A172 (cell line): ENCODE results near the gene SNRNP200. TPM values are rescaled to one million over a fixed set of nuclear protein-coding genes. Genes with fewer than 3 reads are reported as not detected.
"Not testable (repeated sequence)": the region's sequence is repeated elsewhere in the genome, so short reads cannot be mapped to it uniquely, and the experiment has no call there.

ENCODE experiments used
- DNase-seq: peaks from one replicate; pipeline ENCODE4 v3.0.0-alpha.2; 2015; ENCODE audit warnings: low spot score
- total RNA-seq: library from RNA; depleted of rRNA; stranded (reverse); fragments of >200 nt; shearing (Covaris generic); gene quantifications from 2 replicates; pipeline ENCODE4 v1.2.3, GENCODE V29; 2014

The SNRNP200 gene
- total RNA-seq, 1 experiment from 2014 or later, result 38.5 TPM

DNA sequence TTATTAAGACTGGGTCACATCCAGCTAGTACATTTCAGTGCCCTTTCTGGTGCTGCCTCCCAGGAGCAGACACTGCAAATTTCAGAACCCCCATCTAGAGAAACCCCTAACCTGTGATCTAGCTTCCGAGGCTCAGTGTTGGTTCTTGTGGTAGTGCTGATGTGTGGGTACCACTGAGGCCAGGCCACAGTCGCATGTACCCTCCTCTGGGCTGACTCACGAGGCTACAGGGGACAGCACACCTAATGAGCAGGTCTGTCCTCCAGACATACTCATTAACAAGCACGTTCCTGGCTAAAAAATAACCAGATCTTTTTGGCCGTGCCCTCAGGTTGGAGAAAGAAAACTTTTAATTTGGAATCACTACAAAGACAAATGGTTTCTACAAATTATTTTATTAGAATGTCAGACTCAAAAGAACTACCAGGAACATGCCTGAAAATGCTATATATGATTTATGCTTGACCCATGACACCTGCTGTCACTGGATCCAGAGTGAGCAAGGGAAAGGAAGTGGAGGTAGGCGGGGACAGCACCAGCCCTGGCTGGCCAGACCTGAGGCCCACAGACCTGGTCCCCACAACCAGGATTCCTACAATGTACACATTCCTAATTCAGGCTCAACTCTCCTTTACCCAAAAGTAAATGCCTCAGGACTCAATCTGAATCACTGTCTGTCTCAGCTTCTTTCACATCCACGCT is 30.8 kb downstream of the SNRNP200 start:
- no peak for DNase-seq

DNA sequence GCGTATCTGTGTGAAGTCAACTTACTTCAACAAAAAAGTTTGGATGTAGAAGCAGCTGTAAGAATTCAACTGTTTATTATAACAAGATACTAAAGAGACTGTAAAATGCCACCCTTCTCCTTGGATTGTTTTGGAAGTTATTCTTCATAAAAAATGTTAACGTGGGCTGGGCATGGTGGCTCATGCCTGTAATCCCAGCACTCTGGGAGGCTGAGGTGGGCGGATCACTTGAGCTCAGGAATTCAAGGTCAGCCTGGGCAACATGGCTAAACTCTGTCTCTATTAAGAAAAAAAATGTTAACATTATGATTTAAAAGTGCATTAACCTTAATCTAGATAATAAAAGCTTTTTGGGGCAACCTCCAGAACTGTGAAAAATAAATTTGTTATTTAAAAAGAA is 31.6 kb downstream of the SNRNP200 start:
- DNase-seq, result no peak

DNA sequence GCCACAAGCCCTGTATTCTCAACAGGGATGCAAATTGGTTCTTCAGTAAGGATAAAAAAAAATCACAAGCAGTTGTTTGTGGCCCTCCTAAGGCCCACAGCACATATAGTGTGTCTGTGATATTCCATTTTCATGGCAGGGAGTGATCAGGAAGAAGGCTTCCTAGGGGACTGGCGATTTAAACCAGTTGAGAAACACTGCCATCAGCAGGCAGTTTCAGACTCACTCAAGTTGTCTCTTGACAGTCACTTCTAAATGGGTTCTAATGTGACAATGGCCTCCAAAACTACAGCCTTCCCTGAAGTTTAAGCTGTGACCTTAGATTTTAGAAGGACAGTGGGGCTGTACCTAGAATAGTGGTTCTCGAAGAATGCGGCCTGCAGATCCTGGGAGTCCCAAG is 33.4 kb downstream of the SNRNP200 start:
- no peak for DNase-seq

DNA sequence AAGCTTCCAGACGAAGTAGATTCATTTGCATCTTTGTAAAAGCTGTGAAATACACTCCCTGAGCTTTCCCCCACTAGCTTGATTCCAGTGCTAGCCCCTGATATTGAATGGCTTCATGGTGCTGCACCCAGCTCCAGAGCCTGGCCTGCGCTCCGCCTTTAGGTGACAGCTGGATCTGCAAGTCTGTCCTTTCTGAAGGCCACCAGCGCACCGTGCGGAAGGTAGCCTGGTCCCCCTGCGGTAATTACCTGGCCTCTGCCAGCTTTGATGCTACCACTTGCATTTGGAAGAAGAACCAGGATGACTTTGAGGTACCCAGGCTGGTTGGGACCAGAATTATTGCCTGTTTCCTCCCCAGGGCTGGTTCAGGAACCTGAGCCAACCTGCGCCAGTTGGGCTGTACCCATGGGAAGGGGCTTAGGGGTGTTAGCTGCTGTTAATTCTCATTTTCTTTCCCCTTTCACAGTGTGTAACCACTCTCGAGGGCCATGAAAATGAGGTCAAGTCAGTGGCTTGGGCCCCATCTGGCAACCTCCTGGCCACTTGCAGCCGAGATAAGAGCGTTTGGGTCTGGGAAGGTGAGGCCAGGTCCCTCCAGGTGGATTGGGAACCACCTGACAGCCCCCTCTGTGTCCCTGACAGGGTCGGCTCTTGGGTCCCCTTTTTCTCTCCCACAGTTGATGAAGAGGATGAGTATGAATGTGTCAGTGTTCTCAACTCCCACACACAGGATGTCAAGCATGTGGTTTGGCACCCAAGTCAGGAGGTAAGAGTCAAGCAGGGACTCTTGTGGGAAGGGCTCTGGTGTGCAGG is 38.0 kb downstream of the SNRNP200 start:
- DNase-seq, result no peak

DNA sequence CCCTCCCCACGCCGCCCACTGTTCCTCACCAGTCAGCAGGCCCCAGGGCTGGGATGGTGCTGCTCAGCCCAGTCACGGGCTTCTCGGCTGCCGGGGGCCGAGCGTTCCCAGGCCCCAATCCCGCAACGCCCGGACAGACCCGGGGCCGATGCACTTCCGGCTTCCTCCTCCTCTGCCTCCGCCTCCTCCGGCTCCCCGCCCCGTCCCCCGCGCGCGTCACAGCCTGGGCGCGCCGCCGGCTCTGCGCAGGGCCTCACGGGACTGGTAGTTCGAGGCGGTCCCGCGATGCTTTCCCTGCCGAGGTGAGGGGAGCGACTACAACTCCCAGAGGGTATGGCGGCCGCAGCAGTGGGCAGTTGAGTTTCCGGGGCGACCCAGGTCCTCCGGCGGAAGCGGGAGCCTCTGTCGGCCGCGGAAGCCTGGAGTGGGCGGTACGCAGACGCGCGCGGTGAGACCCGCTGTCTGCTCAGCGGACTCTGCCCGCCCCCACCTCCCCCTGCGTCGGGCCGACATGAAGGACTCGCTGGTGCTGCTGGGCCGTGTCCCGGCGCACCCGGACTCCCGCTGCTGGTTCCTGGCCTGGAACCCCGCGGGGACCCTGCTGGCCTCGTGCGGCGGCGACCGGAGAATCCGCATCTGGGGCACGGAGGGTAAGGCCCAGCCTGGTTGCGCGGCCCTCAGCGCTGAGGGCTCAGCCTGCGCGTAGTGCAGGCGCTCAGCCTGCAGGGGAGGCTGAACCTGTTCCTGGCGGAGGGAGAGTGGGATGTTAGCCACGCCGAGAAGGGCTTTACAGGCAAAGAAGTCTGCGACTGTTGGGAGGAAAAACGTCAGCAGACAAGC is 39.3 kb downstream of the SNRNP200 start, which contains the start of the genes CIAO1 and TMEM127:
CIAO1 (plus strand) TSS at position 386 of the 840 bp plus-strand sequence; CDS start at position 512, 126 bp downstream.
TMEM127 (minus strand) TSS at position 158 of the 840 bp plus-strand sequence. CDS start 616 bp downstream, outside the sequence.
- peak; percentile 98 for DNase-seq

DNA sequence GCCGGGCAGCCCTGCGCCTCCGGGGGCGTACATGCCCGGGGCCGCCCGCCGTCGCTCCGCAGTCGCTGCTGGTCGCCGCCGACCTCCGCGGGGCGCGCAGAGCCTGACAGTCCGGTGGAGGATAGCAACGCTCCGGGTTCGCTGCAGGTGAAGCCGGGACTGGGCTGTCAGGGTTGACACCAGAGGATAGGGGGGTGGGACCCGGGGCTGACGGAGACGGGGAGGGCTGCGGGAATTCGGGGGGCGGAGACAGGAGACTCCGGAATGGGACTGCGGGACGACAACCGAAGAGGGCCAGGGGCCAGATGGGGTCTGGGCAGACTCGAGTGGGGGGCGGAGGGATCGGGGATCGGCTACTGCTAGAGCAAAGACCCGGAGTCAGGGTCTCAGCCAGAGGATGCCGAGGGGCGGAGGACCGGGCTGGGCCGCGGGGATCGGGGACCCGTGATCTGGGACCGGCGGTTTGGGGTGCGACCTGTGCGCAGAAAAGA is 40.0 kb downstream of the SNRNP200 start:
- peak; percentile 25 for DNase-seq

DNA sequence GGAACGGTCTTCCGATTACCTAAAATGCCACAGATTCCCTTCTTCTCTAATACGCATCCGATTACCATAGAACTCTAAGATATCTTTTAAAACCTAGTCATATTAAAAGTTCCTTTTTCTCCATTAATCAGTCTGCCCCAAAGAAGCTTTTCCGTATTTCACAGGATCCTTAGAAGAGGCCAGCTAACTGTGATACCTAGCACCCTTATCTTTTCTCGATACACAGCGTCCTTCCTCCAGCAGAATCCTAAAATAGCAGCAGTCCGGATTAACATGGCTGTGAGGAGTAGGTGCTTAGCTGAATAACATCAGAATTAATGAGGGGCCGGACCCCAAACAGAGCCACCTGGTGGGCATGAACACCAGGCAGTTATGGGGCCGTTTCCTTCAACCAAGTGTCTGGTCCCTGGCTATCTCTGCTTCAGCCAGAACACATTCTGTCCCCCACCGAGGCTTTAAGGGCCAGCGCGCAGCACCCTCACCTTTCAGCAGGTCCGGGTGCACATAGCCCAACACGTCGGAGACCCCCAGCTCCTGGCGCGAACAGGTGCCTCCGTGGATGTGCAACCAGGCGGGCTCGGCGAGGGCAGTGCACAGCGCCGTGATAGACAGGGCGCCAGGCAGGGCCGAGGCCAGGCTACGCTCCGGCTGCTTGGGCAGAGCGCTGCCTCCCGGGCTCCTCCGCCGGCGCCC is 40.5 kb downstream of the SNRNP200 start:
- DNase-seq, result no peak

DNA sequence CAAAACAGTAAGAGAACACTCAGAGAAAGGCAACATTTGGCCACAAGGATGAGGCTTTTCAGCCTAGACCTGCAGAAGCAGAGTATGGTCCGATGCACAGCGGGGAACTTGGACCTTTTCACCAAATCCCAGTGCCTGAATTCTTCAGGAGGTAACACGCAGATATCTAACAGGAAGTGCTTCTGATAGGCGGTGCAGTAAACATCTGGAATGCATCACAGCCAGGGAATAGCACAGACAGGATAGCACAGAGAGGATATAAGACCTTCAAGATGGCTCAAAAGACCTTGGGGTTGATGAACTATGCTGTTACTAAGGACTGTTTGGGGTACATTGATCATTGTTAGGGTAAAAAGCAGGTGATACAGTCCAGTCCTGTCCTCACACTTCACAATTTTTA is 41.3 kb downstream of the SNRNP200 start:
- DNase-seq, result no peak

DNA sequence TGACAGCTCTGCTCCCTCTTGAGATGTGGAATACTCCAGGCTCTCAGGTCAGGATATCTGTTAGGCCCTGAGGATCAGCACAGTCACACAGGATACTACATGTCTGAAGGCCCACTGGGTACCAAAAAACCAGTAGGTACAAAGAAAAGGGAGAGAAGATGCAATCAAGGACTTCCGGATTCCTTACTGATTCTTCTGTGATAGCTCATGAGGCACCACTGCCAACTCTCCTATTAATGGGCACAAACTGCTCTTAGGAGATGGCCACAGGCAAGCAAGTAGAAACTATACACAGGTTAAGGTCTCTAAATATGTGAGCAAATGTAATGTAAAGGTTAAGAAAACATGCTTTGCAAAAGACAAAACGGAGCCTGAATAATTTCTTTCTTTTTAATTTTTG is 43.0 kb downstream of the SNRNP200 start:
- no peak for DNase-seq

DNA sequence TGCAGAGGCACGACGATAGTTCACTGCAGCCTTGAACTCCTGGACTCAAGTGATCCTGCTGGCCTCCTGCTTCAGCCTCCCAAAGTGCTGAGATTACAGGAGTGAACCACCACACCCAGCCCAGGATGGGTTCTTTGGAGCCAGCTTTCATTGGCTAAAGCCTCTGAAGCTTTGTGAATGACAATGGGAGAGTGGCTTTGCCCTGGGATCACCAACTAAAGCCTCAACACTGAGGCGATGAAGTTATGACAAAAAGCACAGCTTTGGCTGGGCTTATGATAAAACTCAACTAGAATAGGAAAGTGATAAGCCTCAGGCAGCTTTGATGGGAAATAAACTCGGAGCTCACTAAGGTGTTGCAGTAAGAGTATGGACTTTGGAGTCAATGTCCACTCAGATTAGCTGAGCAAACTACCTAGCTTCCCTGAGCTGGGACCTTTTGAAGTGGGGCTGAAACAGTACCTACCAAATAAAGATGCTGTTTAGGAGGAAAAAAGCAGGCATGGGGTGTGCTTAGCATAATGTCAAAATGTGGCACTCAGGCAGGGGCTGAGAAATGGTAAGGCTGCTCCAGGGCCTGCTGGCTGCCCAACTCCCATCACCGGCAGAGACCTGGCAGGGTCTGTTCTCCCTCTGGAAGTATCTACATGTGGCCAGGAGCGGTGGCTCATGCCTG is 43.9 kb downstream of the SNRNP200 start:
- no peak for DNase-seq

DNA sequence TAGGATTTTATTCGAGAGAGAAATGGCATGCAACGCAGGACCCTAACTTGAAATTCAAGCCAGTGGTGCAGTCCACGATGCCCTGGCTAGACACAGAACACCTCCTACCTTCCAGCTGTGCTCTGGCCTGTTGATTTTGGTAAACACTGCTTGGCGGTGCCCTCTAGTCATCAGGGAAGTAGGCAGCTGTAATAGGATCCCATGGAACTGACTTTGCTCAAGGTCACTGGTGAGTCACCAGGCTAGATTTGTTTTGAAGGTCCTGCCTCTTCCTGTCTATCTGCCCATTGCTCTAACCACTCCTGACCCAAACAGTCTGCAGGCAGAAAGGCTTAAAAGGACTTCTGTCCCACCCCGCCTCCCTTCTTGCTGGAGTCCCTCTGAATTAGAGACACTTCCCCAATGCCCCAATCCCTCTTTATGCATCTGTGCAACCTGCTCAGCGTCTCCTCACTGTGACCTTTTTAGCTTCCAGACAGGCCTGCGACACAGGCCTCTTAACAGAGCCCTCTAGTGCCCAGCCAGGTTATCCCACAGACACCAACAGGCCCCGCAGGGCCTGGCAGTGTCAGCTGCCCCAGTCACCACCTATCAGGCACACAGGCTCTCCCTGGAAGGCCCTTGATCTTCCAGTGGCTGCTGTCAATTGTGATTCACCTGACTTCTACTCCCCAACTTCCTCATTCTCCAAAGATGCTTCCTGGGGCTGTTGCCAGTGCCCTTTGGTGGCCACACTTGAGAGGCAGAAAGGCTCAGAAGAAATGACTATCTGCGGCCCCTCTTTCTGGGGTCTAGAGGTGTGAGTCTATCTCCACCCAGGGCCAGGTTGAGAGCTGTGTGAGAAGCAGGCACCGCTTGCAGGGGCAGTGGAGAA is 44.7 kb downstream of the SNRNP200 start:
- peak; percentile 97 for DNase-seq

DNA sequence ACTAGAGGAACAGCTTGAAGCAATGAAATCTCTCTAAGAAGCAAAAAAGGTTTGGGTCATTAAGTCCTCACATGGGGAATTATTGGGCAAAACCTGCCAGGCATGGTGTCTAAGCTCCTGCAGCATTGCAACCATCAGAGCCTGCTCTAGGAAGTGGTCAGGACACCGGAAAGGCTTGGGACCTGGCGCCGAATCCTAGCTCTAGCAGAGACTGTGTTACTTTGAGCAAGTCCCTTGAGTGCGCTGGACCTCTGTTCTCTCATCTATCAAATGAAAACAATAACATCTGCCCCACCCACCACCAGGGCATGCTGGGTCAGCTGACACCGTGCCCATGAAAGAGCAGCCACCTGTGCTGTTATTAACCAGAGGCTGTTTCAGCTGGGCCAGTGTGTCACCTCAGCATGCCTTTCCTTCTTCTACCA is 45.8 kb downstream of the SNRNP200 start:
- DNase-seq, result no peak

DNA sequence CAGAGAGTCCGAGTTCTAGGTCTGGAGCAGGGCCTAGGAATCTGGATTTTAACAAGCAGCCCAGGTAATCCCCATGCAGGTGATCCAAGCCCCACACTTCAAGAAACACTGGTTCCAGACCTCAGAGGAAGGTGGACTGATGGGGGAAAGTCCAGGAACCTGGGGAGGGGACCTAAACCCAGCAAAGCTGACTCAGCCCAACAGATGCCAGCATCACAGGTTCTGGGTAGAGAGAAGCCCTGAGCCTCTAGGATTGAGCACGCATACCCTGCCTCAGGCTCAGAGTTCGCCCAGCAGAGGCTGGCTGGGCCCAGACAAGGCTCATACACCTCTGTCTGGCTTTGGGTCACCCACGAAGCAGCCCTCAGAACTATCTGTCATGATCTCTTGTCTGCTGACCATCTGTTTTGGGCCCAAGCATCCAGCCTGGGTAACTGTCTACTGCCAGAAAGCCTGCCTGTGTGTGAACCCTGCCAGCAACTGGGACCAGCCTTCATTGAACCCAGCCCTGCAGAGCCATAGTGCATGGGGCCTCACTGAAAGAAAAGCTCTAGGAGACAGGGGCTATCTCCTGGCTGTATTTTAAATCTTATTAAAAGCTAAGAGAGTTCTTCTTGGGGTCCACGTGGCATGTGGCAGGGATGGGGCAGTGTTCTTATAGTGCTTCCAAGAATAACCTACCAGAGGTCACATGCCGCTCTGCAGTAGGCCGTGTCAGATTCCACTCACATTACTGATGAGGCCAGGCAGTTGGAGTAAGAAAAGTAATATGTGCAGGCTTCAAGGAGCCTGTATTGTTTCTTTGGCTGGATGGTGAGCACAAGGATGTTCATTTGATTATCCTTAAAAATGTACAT is 47.0 kb downstream of the SNRNP200 start:
- DNase-seq, result no peak

DNA sequence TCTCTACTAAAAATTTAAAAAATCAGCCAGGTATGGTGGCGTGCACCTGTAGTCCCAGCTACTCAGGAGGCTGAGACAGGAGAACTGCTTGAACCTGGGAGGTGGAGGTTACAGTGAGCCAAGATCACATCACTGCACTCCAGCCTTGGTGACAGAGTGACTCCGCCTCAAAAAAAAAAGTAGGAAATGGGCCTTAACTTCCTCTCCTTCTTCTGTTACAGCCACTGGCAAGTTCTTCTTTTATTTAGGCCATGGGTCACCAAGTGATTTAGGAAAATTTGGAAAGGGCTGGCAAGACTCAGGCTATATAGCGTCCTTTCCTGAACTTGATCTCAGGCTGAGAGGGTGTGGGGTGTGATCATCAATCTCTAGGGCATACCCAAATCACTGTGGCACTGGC is 47.6 kb downstream of the SNRNP200 start:
- not testable (repeated sequence) for DNase-seq

DNA sequence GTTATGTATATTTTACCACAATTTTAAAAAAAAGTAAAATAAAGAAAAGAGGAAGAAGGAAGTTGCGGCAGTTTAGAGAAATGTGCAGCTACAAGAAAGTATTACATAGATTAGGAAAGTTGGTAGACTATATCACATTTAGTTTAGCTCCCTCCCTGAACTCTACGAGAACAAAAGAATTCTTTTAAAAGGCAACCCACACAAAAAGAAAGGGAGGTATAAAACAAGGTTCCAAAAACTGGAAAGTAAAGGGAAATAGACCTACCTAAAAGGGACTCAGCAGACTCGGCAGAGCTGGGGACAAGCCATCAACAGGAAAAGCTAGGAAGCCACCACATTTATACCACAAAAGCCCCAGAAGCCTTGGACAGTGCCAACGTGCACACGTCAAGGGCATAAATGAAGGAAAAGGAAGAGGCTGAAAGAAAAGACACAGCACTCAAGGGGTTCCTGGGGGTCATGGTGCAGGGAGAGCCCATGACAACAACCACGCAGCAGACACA is 48.7 kb downstream of the SNRNP200 start:
- no peak for DNase-seq

DNA sequence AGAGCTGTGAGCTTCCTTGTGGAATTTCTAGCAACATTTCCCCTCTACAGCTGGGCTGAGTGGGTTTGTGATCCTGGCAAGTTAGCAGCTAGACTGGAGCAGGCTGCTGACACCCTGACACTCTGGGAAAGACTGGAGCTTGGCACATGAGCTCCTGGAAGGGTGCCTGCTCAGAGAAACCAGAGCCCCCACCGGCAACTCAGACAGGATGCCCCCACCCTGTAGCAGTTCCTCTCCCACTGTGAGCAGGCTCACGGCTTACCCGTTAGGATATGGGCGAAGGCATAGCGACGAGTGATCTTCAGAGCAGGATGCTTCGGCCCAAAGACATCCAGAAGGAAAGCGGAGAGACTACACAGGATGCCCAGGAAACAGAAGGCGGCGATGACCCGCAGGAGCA is 50.8 kb downstream of the SNRNP200 start:
- DNase-seq, result no peak

DNA sequence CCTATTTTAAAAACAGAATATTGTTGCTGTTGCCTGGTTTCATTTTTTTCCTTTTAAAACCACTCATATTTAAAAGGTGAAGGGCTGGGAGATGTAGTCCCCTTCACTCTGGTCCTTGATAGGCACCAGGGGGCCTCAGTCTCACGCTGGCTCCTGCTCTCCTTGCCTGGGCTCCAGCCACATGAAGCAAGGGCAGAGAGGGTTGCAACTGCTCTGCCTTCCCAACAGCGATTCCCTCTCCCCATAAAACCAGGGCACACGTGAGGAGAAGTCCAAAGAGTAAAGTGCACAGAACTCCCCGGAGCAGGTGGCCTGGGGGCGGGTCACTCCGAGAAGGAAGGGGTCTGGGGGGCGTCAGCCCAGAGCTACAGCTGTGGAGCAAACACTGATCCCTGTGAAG is 52.3 kb downstream of the SNRNP200 start:
- no peak for DNase-seq

DNA sequence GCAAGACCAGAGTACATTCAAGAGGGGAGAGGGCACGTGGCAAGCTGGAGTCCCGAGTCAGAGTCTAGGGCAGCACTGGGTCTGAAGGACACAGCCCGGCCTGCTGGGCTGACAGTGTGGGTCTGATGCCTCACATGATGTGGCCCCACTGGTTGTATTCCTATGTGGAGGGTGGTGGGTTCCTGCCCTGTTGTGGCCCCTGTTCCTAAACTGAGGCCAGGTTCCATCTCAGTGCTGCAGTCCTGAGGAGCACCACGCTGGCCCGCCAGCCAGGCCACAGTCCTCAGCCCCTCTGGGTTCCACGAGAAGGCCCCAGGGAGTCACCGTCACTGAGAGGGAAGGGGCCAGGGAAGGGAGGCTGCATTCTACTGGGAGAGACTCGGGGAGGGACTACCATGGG is 52.8 kb downstream of the SNRNP200 start:
- no peak for DNase-seq
